ENCODE measurements around the gene SREBF1. TPM values are rescaled to one million over a fixed set of nuclear protein-coding genes. Genes with fewer than 3 reads are reported as not detected.

SREBF1 gene
- total RNA-seq, 1 donor from 2014 or later = 28.4 TPM

- peak in 1 of 2 donors; percentile 57 for DNase-seq (ENCODE audit: low read depth in 2 of 2)
These were observed 73.7 kb downstream of the SREBF1 start for GRCh38 chr17:17763136-17763535.

DNA sequence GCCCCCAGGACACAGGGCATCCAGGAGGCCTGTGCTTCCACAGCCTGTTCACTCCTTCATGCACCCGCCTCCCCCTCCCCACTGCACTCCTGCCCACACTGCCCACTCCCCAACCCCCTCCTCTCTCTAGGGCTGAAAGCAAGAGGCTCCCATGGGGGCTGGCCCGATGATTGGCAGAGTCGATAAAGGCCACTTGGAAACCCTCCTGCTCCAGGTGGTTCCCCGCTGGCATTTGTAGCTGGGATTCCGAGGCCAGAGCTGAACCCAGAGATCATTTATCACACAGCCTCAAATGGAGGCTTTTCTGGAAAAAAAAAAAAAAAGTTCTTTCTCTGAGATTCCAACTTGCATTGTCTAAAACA lies 74.1 kb downstream of the SREBF1 start:
- no peak for DNase-seq (ENCODE audit: low read depth in 2 of 2)

Other genes starting within 250 kb of the SREBF1 start
- 17.9 and 20.0 TPM in 2 replicates for gene PEMT, start 245.3 kb downstream of the SREBF1 start, total RNA-seq
- 5.0 and 5.8 TPM in 2 replicates for gene RAI1, start 155.5 kb downstream of the SREBF1 start, total RNA-seq
- gene TOM1L2, start 135.4 kb upstream of the SREBF1 start, total RNA-seq = 12.6 and 18.5 TPM in 2 replicates
- 1.1 and 2.0 TPM in 2 replicates for gene DRC3, start 135.9 kb upstream of the SREBF1 start, total RNA-seq
- 14.8 and 15.1 TPM in 2 replicates for gene ATPAF2, start 202.2 kb upstream of the SREBF1 start, total RNA-seq
- gene GID4, start 202.4 kb upstream of the SREBF1 start, total RNA-seq = 5.2 and 5.6 TPM in 2 replicates

Data from lung microvascular endothelial cell (primary cell).